K562 (cell line): Measurements from ENCODE around the gene INMT. TPM values are rescaled to one million over a fixed set of nuclear protein-coding genes. Genes with fewer than 3 reads are reported as not detected.

ENCODE experiments used
- AFF4 ChIP-seq: sonication (generic); formaldehyde crosslinking; IDR thresholded peaks from 2 replicates; pipeline ENCODE4 v1.8.0; 2023; ENCODE audit warnings: mild to moderate bottlenecking, missing genetic modification reagents
- CBX3 ChIP-seq, 2 experiments: IDR thresholded peaks; 1 replicate in 1 of 2; 2 replicates in 1 of 2; pipeline ENCODE4 v1.6.1; 2012; ENCODE audit warnings: inconsistent platforms in 2 of 2, low read length in 2 of 2, borderline replicate concordance in 1 of 2, control low read depth in 1 of 2
- CREB1 ChIP-seq, 2 experiments: sonication (generic) in 1 of 2; formaldehyde crosslinking in 1 of 2; IDR thresholded peaks; 2 replicates each; pipeline versions ENCODE4 v1.6.1 to v1.8.0; 2012 to 2022; ENCODE audit warnings: inconsistent platforms in 1 of 2, mild to moderate bottlenecking in 1 of 2, missing genetic modification reagents in 1 of 2, moderate library complexity in 1 of 2
- FOXM1 ChIP-seq, 2 experiments: fragments of 450-650 bp in 1 of 2; sonication (generic) in 1 of 2; formaldehyde crosslinking in 1 of 2; IDR thresholded peaks; 2 replicates each; pipeline versions ENCODE4 v1.6.1 to v1.9.0; 2017 to 2022; ENCODE audit warnings: low read depth in 2 of 2, mild to moderate bottlenecking in 2 of 2, missing genetic modification reagents in 1 of 2, moderate library complexity in 1 of 2
- FOXP1 ChIP-seq: sonication (generic); formaldehyde crosslinking; IDR thresholded peaks from 2 replicates; pipeline ENCODE4 v1.8.0; 2022; ENCODE audit warnings: mild to moderate bottlenecking, missing genetic modification reagents
- GABPB2 ChIP-seq: fragments of 250-450 bp; sonication (Bioruptor Pico); conservative IDR thresholded peaks from 2 replicates; pipeline ENCODE4 v1.5.1; 2021; ENCODE audit warnings: mild to moderate bottlenecking
- GATA2 ChIP-seq: sonication (generic); formaldehyde crosslinking; IDR thresholded peaks from 2 replicates; pipeline ENCODE4 v1.4.0; 2020; ENCODE audit warnings: mild to moderate bottlenecking, missing genetic modification reagents
- MTA1 ChIP-seq: fragments of 450-650 bp; IDR thresholded peaks from 2 replicates; pipeline ENCODE4 v1.6.1; 2017; ENCODE audit warnings: borderline replicate concordance
- NFIC ChIP-seq: fragments of 450-650 bp; IDR thresholded peaks from 2 replicates; pipeline ENCODE4 v1.6.1; 2017; ENCODE audit warnings: mild to moderate bottlenecking, inconsistent platforms
- RERE ChIP-seq: sonication (generic); formaldehyde crosslinking; IDR thresholded peaks from 2 replicates; pipeline ENCODE4 v1.8.0; 2023; ENCODE audit warnings: missing genetic modification reagents, mild to moderate bottlenecking, borderline replicate concordance
- SREBF2 ChIP-seq: sonication (generic); formaldehyde crosslinking; IDR thresholded peaks from 2 replicates; pipeline ENCODE4 v1.4.0; 2020; ENCODE audit warnings: mild to moderate bottlenecking, missing genetic modification reagents
- TAF15 ChIP-seq: fragments of 200-400 bp; formaldehyde crosslinking; IDR thresholded peaks from 2 replicates; pipeline ENCODE4 v1.6.1; 2017; ENCODE audit warnings: mild to moderate bottlenecking, low read depth, low read length, moderate library complexity
- THRB ChIP-seq: fragments of 450-650 bp; formaldehyde crosslinking; conservative IDR thresholded peaks from 2 replicates; pipeline ENCODE4 v1.4.0; 2022; ENCODE audit warnings: mild to moderate bottlenecking, missing genetic modification characterization
- ZFP30 ChIP-seq: fragments of 250-450 bp; sonication (Bioruptor Pico); IDR thresholded peaks from 2 replicates; pipeline ENCODE4 v1.8.0; 2022; ENCODE audit warnings: moderate library complexity, mild to moderate bottlenecking, inconsistent platforms, borderline replicate concordance
- ZNF24 ChIP-seq: fragments of 450-650 bp; IDR thresholded peaks from 2 replicates; pipeline ENCODE4 v1.6.1; 2016
- polyA plus RNA-seq, 8 experiments: library from polyadenylated mRNA; depleted of rRNA in 4 of 8; stranded (reverse) in 5 of 8; unstranded in 3 of 8; fragments of >200 nt; fragmentation: Nextera tagmentation in 2 of 8; fragmentation: Illumina TruSeq in 1 of 8; extraction: Ambion mirVana in 2 of 8; extraction: Trizol in 1 of 8; gene quantifications; 2 replicates each; pipeline versions ENCODE4 v1.2.1 to v1.2.3, GENCODE V29; 2011 to 2014; ENCODE audit warnings: inconsistent platforms in 1 of 8, missing spikeins in 1 of 8
- total RNA-seq, 7 experiments: library from RNA; depleted of rRNA in 6 of 7; stranded (reverse); fragments of >200 nt in 6 of 7; fragmentation: Illumina TruSeq in 2 of 7; extraction: Trizol in 2 of 7; gene quantifications; 2 replicates each; pipeline versions ENCODE4 v1.2.1 to v1.2.3, GENCODE V29; 2011 to 2021; ENCODE audit warnings: low replicate concordance in 1 of 7

INMT gene
- total and polyA plus RNA-seq, 9 of the 15 experiments (the other 6 are each of a cell fraction or from before 2014, with no cell fraction given), result 0.04 to 0.27 TPM; not detected in 7

GRCh38 chr7:30761214-30762156, 9.6 kb downstream of the INMT start (continued):
- TF ChIP-seq FOXM1 (IDR thresholded peaks at IDR 0.05; ENCODE audit: low read depth) (peak; percentile 97), FOXM1 (CRISPR knock-in tag; IDR thresholded peaks at IDR 0.05; ENCODE audit: low read depth) (no peak), CBX3 (IDR thresholded peaks at IDR 0.05; ENCODE audit: borderline replicate concordance in 1 of 2, low read length in 2 of 2) (peak in 1 of 2 experiments; percentile 92; a peak in 2 of 3 replicates), ZFP30 (CRISPR knock-in tag) (no peak), SREBF2 (CRISPR knock-in tag) (0 out of 2 replicates have a peak, but pooled peaks have one; percentile 49), AFF4 (CRISPR knock-in tag) (peak; percentile 76; the same call in 1 of the 2 replicates), GABPB2 (no peak), THRB (CRISPR knock-in tag) (no peak), CREB1 (IDR thresholded peaks at IDR 0.05) (peak; percentile 75; the same call in 1 of the 2 replicates), CREB1 (CRISPR knock-in tag; IDR thresholded peaks at IDR 0.05) (no peak), FOXP1 (CRISPR knock-in tag) (no peak), GATA2 (CRISPR knock-in tag) (peak; percentile 96), TAF15 (no peak), RERE (CRISPR knock-in tag) (no peak), NFIC (peak; percentile 98), MTA1 (peak; percentile 92), ZNF24 (peak; percentile 98)
